ENCODE results near the gene CDH23.
A peak's percentile ranks its signal among the peaks of the same experiment; 100 is the strongest.

The CDH23 gene

GRCh38 chr10:71771821-71772617 lies 375.3 kb downstream of the CDH23 start:
- H3K9me3 ChIP-seq (ENCODE audit: insufficient read depth, low read depth, low read length): no peaks in the 10 kb centered on the region
- H3K27ac ChIP-seq (ENCODE audit: low read length): no peak overlapping the region
- H3K27me3 ChIP-seq (ENCODE audit: insufficient read depth, low read length): peaks cover 32% of the 10 kb centered on the region
- no peak overlapping the region for H3K9ac ChIP-seq (ENCODE audit: low read depth, low read length)
- no peaks in the 10 kb centered on the region for H3K4me1 ChIP-seq (ENCODE audit: insufficient read depth, low read length)
- H3K4me3 ChIP-seq (ENCODE audit: low read length): no peak overlapping the region
- no peaks in the 10 kb centered on the region for H3K36me3 ChIP-seq (ENCODE audit: insufficient read depth, low read depth, low read length)

- H3K36me3 ChIP-seq (ENCODE audit: insufficient read depth, low read depth, low read length): no peaks in the 10 kb centered on the region
- H3K27me3 ChIP-seq (ENCODE audit: insufficient read depth, low read length): peaks cover 32% of the 10 kb centered on the region
- H3K27ac ChIP-seq (ENCODE audit: low read length): no peak overlapping the region
- H3K9ac ChIP-seq (ENCODE audit: low read depth, low read length): no peak overlapping the region
- H3K4me3 ChIP-seq (ENCODE audit: low read length): peak overlapping the region; percentile 39
- no peaks in the 10 kb centered on the region for H3K9me3 ChIP-seq (ENCODE audit: insufficient read depth, low read depth, low read length)
- no peaks in the 10 kb centered on the region for H3K4me1 ChIP-seq (ENCODE audit: insufficient read depth, low read length)
Observed at GRCh38 chr10:71772832-71773220, 376.1 kb downstream of the CDH23 start.

GRCh38 chr10:71773221-71773971 lies 376.7 kb downstream of the CDH23 start, which contains the start of gene VSIR:
Gene VSIR (minus strand): TSS chr10:71773520. CDS start chr10:71773439, 81 bp downstream.
- H3K27ac ChIP-seq (ENCODE audit: low read length): no peak within 1 kb of the TSS
- H3K4me1 ChIP-seq (ENCODE audit: insufficient read depth, low read length): no peaks in the 10 kb centered on the region
- no peak within 1 kb of the TSS for H3K9ac ChIP-seq (ENCODE audit: low read depth, low read length)

GRCh38 chr10:71774916-71775702 lies 378.4 kb downstream of the CDH23 start:
- Histone ChIP-seq H3K4me3 (ENCODE audit: low read length) (no peak overlapping the region), H3K36me3 (ENCODE audit: insufficient read depth, low read depth, low read length) (no peaks in the 10 kb centered on the region), H3K9me3 (ENCODE audit: insufficient read depth, low read depth, low read length) (no peaks in the 10 kb centered on the region), H3K4me1 (ENCODE audit: insufficient read depth, low read length) (no peaks in the 10 kb centered on the region), H3K27me3 (ENCODE audit: insufficient read depth, low read length) (peaks cover 32% of the 10 kb centered on the region), H3K9ac (ENCODE audit: low read depth, low read length) (no peak overlapping the region), H3K27ac (ENCODE audit: low read length) (no peak overlapping the region)

More at GRCh38 chr10:71773221-71773971, 376.7 kb downstream of the CDH23 start, which contains the start of gene VSIR:
- Histone ChIP-seq H3K36me3 (ENCODE audit: insufficient read depth, low read depth, low read length) (no peaks in the 10 kb centered on the region), H3K4me3 (ENCODE audit: low read length) (peak within 1 kb of the TSS; percentile 39), H3K27me3 (ENCODE audit: insufficient read depth, low read length) (peaks cover 32% of the 10 kb centered on the region), H3K9me3 (ENCODE audit: insufficient read depth, low read depth, low read length) (no peaks in the 10 kb centered on the region)

GRCh38 chr10:71776481-71776925 lies 379.8 kb downstream of the CDH23 start:
- no peaks in the 10 kb centered on the region for H3K9me3 ChIP-seq (ENCODE audit: insufficient read depth, low read depth, low read length)
- no peaks in the 10 kb centered on the region for H3K36me3 ChIP-seq (ENCODE audit: insufficient read depth, low read depth, low read length)
- H3K27me3 ChIP-seq (ENCODE audit: insufficient read depth, low read length): peaks cover 32% of the 10 kb centered on the region
- no peak overlapping the region for H3K4me3 ChIP-seq (ENCODE audit: low read length)
- H3K9ac ChIP-seq (ENCODE audit: low read depth, low read length): no peak overlapping the region
- H3K4me1 ChIP-seq (ENCODE audit: insufficient read depth, low read length): no peaks in the 10 kb centered on the region
- no peak overlapping the region for H3K27ac ChIP-seq (ENCODE audit: low read length)

GRCh38 chr10:71777213-71777985 lies 380.7 kb downstream of the CDH23 start:
- no peaks in the 10 kb centered on the region for H3K4me1 ChIP-seq (ENCODE audit: insufficient read depth, low read length)
- H3K36me3 ChIP-seq (ENCODE audit: insufficient read depth, low read depth, low read length): no peaks in the 10 kb centered on the region
- H3K9me3 ChIP-seq (ENCODE audit: insufficient read depth, low read depth, low read length): no peaks in the 10 kb centered on the region
- no peak overlapping the region for H3K9ac ChIP-seq (ENCODE audit: low read depth, low read length)
- H3K27ac ChIP-seq (ENCODE audit: low read length): no peak overlapping the region
- peaks cover 23% of the 10 kb centered on the region for H3K27me3 ChIP-seq (ENCODE audit: insufficient read depth, low read length)
- H3K4me3 ChIP-seq (ENCODE audit: low read length): no peak overlapping the region

GRCh38 chr10:71778071-71778825 lies 381.5 kb downstream of the CDH23 start:
- H3K27ac ChIP-seq (ENCODE audit: low read length): no peak overlapping the region
- peaks cover 15% of the 10 kb centered on the region for H3K27me3 ChIP-seq (ENCODE audit: insufficient read depth, low read length)
- 0 out of 2 replicates have a peak, but pooled peaks cover 5% of the 10 kb centered on the region for H3K4me1 ChIP-seq (ENCODE audit: insufficient read depth, low read length)
- no peak overlapping the region for H3K9ac ChIP-seq (ENCODE audit: low read depth, low read length)
- no peak overlapping the region for H3K4me3 ChIP-seq (ENCODE audit: low read length)
- no peaks in the 10 kb centered on the region for H3K36me3 ChIP-seq (ENCODE audit: insufficient read depth, low read depth, low read length)
- no peaks in the 10 kb centered on the region for H3K9me3 ChIP-seq (ENCODE audit: insufficient read depth, low read depth, low read length)

GRCh38 chr10:71779641-71780040 lies 382.9 kb downstream of the CDH23 start:
- Histone ChIP-seq H3K36me3 (ENCODE audit: insufficient read depth, low read depth, low read length) (no peaks in the 10 kb centered on the region), H3K27ac (ENCODE audit: low read length) (no peak overlapping the region), H3K27me3 (ENCODE audit: insufficient read depth, low read length) (peaks cover 3% of the 10 kb centered on the region), H3K4me3 (ENCODE audit: low read length) (no peak overlapping the region), H3K9ac (ENCODE audit: low read depth, low read length) (no peak overlapping the region), H3K9me3 (ENCODE audit: insufficient read depth, low read depth, low read length) (no peaks in the 10 kb centered on the region), H3K4me1 (ENCODE audit: insufficient read depth, low read length) (0 out of 2 replicates have a peak, but pooled peaks cover 5% of the 10 kb centered on the region)

GRCh38 chr10:71780156-71780555 lies 383.4 kb downstream of the CDH23 start:
- Histone ChIP-seq H3K27me3 (ENCODE audit: insufficient read depth, low read length) (no peaks in the 10 kb centered on the region), H3K9me3 (ENCODE audit: insufficient read depth, low read depth, low read length) (no peaks in the 10 kb centered on the region), H3K4me1 (ENCODE audit: insufficient read depth, low read length) (0 out of 2 replicates have a peak, but pooled peaks cover 5% of the 10 kb centered on the region), H3K27ac (ENCODE audit: low read length) (no peak overlapping the region), H3K36me3 (ENCODE audit: insufficient read depth, low read depth, low read length) (no peaks in the 10 kb centered on the region), H3K9ac (ENCODE audit: low read depth, low read length) (no peak overlapping the region), H3K4me3 (ENCODE audit: low read length) (no peak overlapping the region)

GRCh38 chr10:71780719-71781118 lies 384.0 kb downstream of the CDH23 start:
- 0 out of 2 replicates have a peak, but pooled peaks cover 5% of the 10 kb centered on the region for H3K4me1 ChIP-seq (ENCODE audit: insufficient read depth, low read length)
- H3K9me3 ChIP-seq (ENCODE audit: insufficient read depth, low read depth, low read length): no peaks in the 10 kb centered on the region
- H3K4me3 ChIP-seq (ENCODE audit: low read length): no peak overlapping the region
- no peaks in the 10 kb centered on the region for H3K27me3 ChIP-seq (ENCODE audit: insufficient read depth, low read length)
- no peak overlapping the region for H3K9ac ChIP-seq (ENCODE audit: low read depth, low read length)
- no peaks in the 10 kb centered on the region for H3K36me3 ChIP-seq (ENCODE audit: insufficient read depth, low read depth, low read length)
- no peak overlapping the region for H3K27ac ChIP-seq (ENCODE audit: low read length)

Data from iPS-20b (cell line).